GM12878 (cell line): ENCODE data around the gene GPR61. TPM values are rescaled to one million over a fixed set of nuclear protein-coding genes. Genes with fewer than 3 reads are reported as not detected.

Experiments used
- CEBPB ChIP-seq, 2 experiments: fragments of 150-350 bp in 1 of 2; IDR thresholded peaks; 2 replicates each; pipeline ENCODE4 v1.6.1; 2012 to 2014; ENCODE audit warnings: low read depth in 2 of 2, low read length in 2 of 2, borderline replicate concordance in 1 of 2, inconsistent platforms in 1 of 2
- CHD2 ChIP-seq: IDR thresholded peaks from 2 replicates; pipeline ENCODE4 v1.6.1; 2011; ENCODE audit warnings: low read depth, low read length, improper control_type of control experiment, borderline replicate concordance
- CTCF ChIP-seq, 3 experiments: IDR thresholded peaks in 2 of 3; conservative IDR thresholded peaks in 1 of 3; 2 replicates each; pipeline ENCODE4 v1.5.1; 2011; ENCODE audit warnings: low read depth in 3 of 3, low read length in 3 of 3, mild to moderate bottlenecking in 3 of 3, control low read depth in 2 of 3, moderate library complexity in 2 of 3, inconsistent platforms in 1 of 3, mixed read lengths in 1 of 3; ENCODE audit not compliant: control insufficient read depth in 2 of 3, insufficient read depth in 1 of 3; ENCODE audit errors: extremely low read depth in 1 of 3
- HDAC2 ChIP-seq: fragments of 200-600 bp; sonication (generic); IDR thresholded peaks from 2 replicates; pipeline ENCODE4 v1.6.1; 2017
- HDGF ChIP-seq: fragments of 450-650 bp; IDR thresholded peaks from 2 replicates; pipeline ENCODE4 v1.6.1; 2016; ENCODE audit warnings: antibody characterized with exemption
- IKZF2 ChIP-seq, 2 experiments: fragments of 450-650 bp; IDR thresholded peaks; 2 replicates each; pipeline ENCODE4 v1.6.1; 2017; ENCODE audit warnings: mild to moderate bottlenecking in 2 of 2, moderate library complexity in 2 of 2
- MTA3 ChIP-seq: IDR thresholded peaks from 2 replicates; pipeline ENCODE4 v1.6.1; 2012; ENCODE audit warnings: low read length, inconsistent platforms, borderline replicate concordance
- PAX8 ChIP-seq: fragments of 450-650 bp; IDR thresholded peaks from 2 replicates; pipeline ENCODE4 v1.6.1; 2017; ENCODE audit warnings: mild to moderate bottlenecking, moderate library complexity
- RAD51 ChIP-seq: fragments of 450-650 bp; IDR thresholded peaks from 2 replicates; pipeline ENCODE4 v1.6.1; 2016; ENCODE audit warnings: moderate library complexity, mild to moderate bottlenecking, inconsistent platforms
- RUNX3 ChIP-seq: IDR thresholded peaks from 2 replicates; pipeline ENCODE4 v1.6.1; 2012; ENCODE audit warnings: low read length, inconsistent platforms
- SIN3A ChIP-seq: IDR thresholded peaks from 2 replicates; pipeline ENCODE4 v1.6.1; 2012; ENCODE audit warnings: low read depth, low read length, improper control_type of control experiment
- SMC3 ChIP-seq: IDR thresholded peaks from 2 replicates; pipeline ENCODE4 v1.6.1; 2011; ENCODE audit warnings: low read length, improper control_type of control experiment, borderline replicate concordance
- USF2 ChIP-seq: IDR thresholded peaks from 2 replicates; pipeline ENCODE4 v1.6.1; 2011; ENCODE audit warnings: low read depth, low read length, improper control_type of control experiment, borderline replicate concordance
- polyA plus RNA-seq, 11 experiments: library from polyadenylated mRNA; depleted of rRNA in 4 of 11; unstranded in 6 of 11; stranded (reverse) in 5 of 11; fragments of >200 nt; fragmentation: Nextera tagmentation in 4 of 11; fragmentation: Illumina TruSeq in 1 of 11; extraction: Ambion mirVana in 4 of 11; extraction: Trizol in 1 of 11; gene quantifications; 1 replicate in 1 of 11; 2 replicates in 10 of 11; pipeline versions ENCODE4 v1.2.1 to v1.2.3, GENCODE V29; 2011 to 2016; ENCODE audit warnings: inconsistent platforms in 2 of 11, missing spikeins in 2 of 11, low read depth in 1 of 11
- total RNA-seq, 4 experiments: library from RNA; depleted of rRNA in 3 of 4; stranded (reverse); fragments of >200 nt in 3 of 4; fragmentation: Illumina TruSeq in 1 of 4; extraction: Trizol in 1 of 4; gene quantifications; 2 replicates each; pipeline versions ENCODE4 v1.2.1 to v1.2.3, GENCODE V29; 2013 to 2021
- TF ChIP-seq, protein P1 (sequence below): fragments of 450-650 bp; IDR thresholded peaks from 2 replicates; pipeline ENCODE4 v1.6.1; 2017; ENCODE audit warnings: mild to moderate bottlenecking, low read depth, inconsistent platforms; ENCODE audit not compliant: poor library complexity, severe bottlenecking
- TF ChIP-seq, protein P2 (sequence below): IDR thresholded peaks from 2 replicates; pipeline ENCODE4 v1.6.1; 2012; ENCODE audit warnings: low read depth, low read length, improper control_type of control experiment
- TF ChIP-seq, protein P3 (sequence below): fragments of 450-650 bp; IDR thresholded peaks from 2 replicates; pipeline ENCODE4 v1.6.1; 2017; ENCODE audit warnings: low read depth, mild to moderate bottlenecking, moderate library complexity

Gene GPR61
- total and polyA plus RNA-seq, 10 of the 15 experiments (the other 5 are each of a cell fraction or from before 2014, with no cell fraction given), result 0.19 to 1.1 (median 0.35) TPM; not detected in 2

GRCh38 chr1:109546311-109547109 is 6.8 kb downstream of the GPR61 start (continued):
- TF ChIP-seq, protein P1, sequence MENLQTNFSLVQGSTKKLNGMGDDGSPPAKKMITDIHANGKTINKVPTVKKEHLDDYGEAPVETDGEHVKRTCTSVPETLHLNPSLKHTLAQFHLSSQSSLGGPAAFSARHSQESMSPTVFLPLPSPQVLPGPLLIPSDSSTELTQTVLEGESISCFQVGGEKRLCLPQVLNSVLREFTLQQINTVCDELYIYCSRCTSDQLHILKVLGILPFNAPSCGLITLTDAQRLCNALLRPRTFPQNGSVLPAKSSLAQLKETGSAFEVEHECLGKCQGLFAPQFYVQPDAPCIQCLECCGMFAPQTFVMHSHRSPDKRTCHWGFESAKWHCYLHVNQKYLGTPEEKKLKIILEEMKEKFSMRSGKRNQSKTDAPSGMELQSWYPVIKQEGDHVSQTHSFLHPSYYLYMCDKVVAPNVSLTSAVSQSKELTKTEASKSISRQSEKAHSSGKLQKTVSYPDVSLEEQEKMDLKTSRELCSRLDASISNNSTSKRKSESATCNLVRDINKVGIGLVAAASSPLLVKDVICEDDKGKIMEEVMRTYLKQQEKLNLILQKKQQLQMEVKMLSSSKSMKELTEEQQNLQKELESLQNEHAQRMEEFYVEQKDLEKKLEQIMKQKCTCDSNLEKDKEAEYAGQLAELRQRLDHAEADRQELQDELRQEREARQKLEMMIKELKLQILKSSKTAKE, result peak; percentile 57
- TF ChIP-seq SMC3 (peak; percentile 89), USF2 (no peak), SIN3A (peak; percentile 54; the same call in 1 of the 2 replicates), HDGF (0 out of 2 replicates have a peak, but pooled peaks have one; percentile 51), RUNX3 (peak; percentile 5; the same call in 1 of the 2 replicates), RAD51 (0 out of 2 replicates have a peak, but pooled peaks have one; percentile 7), MTA3 (0 out of 2 replicates have a peak, but pooled peaks have one; percentile 29), IKZF2 (IDR thresholded peaks at IDR 0.05) (peak in 1 of 2 experiments; percentile 8; a peak in 1 of 4 replicates), CHD2 (0 out of 2 replicates have a peak, but pooled peaks have one; percentile 18), PAX8 (peak; percentile 78; the same call in 1 of the 2 replicates), HDAC2 (no peak), CTCF (IDR thresholded peaks at IDR 0.05 in 2 of 3, conservative IDR thresholded peaks at IDR 0.05 in 1 of 3; ENCODE audit: control insufficient read depth in 2 of 3, extremely low read depth in 1 of 3, insufficient read depth in 1 of 3, low read depth in 3 of 3, low read length in 3 of 3) (peak; percentile 79 to 96 (median 81)), CEBPB (IDR thresholded peaks at IDR 0.05; ENCODE audit: borderline replicate concordance in 1 of 2, low read depth in 2 of 2, low read length in 2 of 2) (no peak)
- TF ChIP-seq, protein P2, sequence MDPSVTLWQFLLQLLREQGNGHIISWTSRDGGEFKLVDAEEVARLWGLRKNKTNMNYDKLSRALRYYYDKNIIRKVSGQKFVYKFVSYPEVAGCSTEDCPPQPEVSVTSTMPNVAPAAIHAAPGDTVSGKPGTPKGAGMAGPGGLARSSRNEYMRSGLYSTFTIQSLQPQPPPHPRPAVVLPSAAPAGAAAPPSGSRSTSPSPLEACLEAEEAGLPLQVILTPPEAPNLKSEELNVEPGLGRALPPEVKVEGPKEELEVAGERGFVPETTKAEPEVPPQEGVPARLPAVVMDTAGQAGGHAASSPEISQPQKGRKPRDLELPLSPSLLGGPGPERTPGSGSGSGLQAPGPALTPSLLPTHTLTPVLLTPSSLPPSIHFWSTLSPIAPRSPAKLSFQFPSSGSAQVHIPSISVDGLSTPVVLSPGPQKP, result no peak
- TF ChIP-seq, protein P3, sequence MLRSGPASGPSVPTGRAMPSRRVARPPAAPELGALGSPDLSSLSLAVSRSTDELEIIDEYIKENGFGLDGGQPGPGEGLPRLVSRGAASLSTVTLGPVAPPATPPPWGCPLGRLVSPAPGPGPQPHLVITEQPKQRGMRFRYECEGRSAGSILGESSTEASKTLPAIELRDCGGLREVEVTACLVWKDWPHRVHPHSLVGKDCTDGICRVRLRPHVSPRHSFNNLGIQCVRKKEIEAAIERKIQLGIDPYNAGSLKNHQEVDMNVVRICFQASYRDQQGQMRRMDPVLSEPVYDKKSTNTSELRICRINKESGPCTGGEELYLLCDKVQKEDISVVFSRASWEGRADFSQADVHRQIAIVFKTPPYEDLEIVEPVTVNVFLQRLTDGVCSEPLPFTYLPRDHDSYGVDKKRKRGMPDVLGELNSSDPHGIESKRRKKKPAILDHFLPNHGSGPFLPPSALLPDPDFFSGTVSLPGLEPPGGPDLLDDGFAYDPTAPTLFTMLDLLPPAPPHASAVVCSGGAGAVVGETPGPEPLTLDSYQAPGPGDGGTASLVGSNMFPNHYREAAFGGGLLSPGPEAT, result peak; percentile 74; the same call in 1 of the 2 replicates
